ENCODE measurements around the gene SLCO3A1.

Gene SLCO3A1

GRCh38 chr15:92029767-92030166 lies 176.3 kb downstream of the SLCO3A1 start:
- H2AFZ ChIP-seq (ENCODE audit: low read length): no peak overlapping the region
- no peaks in the 10 kb centered on the region for H3K36me3 ChIP-seq (ENCODE audit: insufficient read depth, low read length)
- H4K20me1 ChIP-seq (ENCODE audit: insufficient read depth, low read length, poor library complexity, severe bottlenecking): no peaks in the 10 kb centered on the region
- H3F3A ChIP-seq (ENCODE audit: low read depth): no peaks in the 10 kb centered on the region
- no peak overlapping the region for H3K4me3 ChIP-seq (ENCODE audit: low read length, poor library complexity, severe bottlenecking)
- H3K27me3 ChIP-seq (ENCODE audit: insufficient read depth, low read length, poor library complexity, severe bottlenecking): no peaks in the 10 kb centered on the region
- H3K4me2 ChIP-seq (ENCODE audit: low read depth, low read length, poor library complexity, severe bottlenecking): no peak overlapping the region
- H3K9me3 ChIP-seq (ENCODE audit: insufficient read depth, low read depth, low read length): no peaks in the 10 kb centered on the region
- TF ChIP-seq CTCF (conservative IDR thresholded peaks at IDR 0.05; ENCODE audit: low read length): no peak
- no peak for TF ChIP-seq EZH2phosphoT487 (IDR thresholded peaks at IDR 0.05; ENCODE audit: borderline replicate concordance)
- no peaks in the 10 kb centered on the region for H3K9me2 ChIP-seq (replicated peaks; ENCODE audit: low read depth, low read length)
- no peaks in the 10 kb centered on the region for H3K79me2 ChIP-seq (ENCODE audit: insufficient read depth, low read length)
- H3K9ac ChIP-seq (ENCODE audit: low read depth, low read length, poor library complexity, severe bottlenecking): no peak overlapping the region
- no peaks in the 10 kb centered on the region for H3K4me1 ChIP-seq (ENCODE audit: insufficient read depth, low read length, poor library complexity, severe bottlenecking)

GRCh38 chr15:92033314-92033713 lies 179.8 kb downstream of the SLCO3A1 start:
- Histone ChIP-seq H3K9me2 (replicated peaks; ENCODE audit: low read depth, low read length) (no peaks in the 10 kb centered on the region), H3K36me3 (ENCODE audit: insufficient read depth, low read length) (no peaks in the 10 kb centered on the region), H3K79me2 (ENCODE audit: insufficient read depth, low read length) (no peaks in the 10 kb centered on the region), H3K4me2 (ENCODE audit: low read depth, low read length, poor library complexity, severe bottlenecking) (no peak overlapping the region), H4K20me1 (ENCODE audit: insufficient read depth, low read length, poor library complexity, severe bottlenecking) (no peaks in the 10 kb centered on the region), H3F3A (ENCODE audit: low read depth) (no peaks in the 10 kb centered on the region), H3K4me1 (ENCODE audit: insufficient read depth, low read length, poor library complexity, severe bottlenecking) (peaks cover 8% of the 10 kb centered on the region), H3K4me3 (ENCODE audit: low read length, poor library complexity, severe bottlenecking) (no peak overlapping the region), H3K27me3 (ENCODE audit: insufficient read depth, low read length, poor library complexity, severe bottlenecking) (no peaks in the 10 kb centered on the region), H2AFZ (ENCODE audit: low read length) (no peak overlapping the region), H3K9ac (ENCODE audit: low read depth, low read length, poor library complexity, severe bottlenecking) (no peak overlapping the region), H3K9me3 (ENCODE audit: insufficient read depth, low read depth, low read length) (no peaks in the 10 kb centered on the region)
- TF ChIP-seq EZH2phosphoT487 (IDR thresholded peaks at IDR 0.05; ENCODE audit: borderline replicate concordance): no peak
- no peak for TF ChIP-seq CTCF (conservative IDR thresholded peaks at IDR 0.05; ENCODE audit: low read length)

- TF ChIP-seq EZH2phosphoT487 (IDR thresholded peaks at IDR 0.05; ENCODE audit: borderline replicate concordance) (no peak), CTCF (conservative IDR thresholded peaks at IDR 0.05; ENCODE audit: low read length) (no peak)
- H3K9ac ChIP-seq (ENCODE audit: low read depth, low read length, poor library complexity, severe bottlenecking): no peak overlapping the region
- no peaks in the 10 kb centered on the region for H3K27me3 ChIP-seq (ENCODE audit: insufficient read depth, low read length, poor library complexity, severe bottlenecking)
- no peak overlapping the region for H3K4me3 ChIP-seq (ENCODE audit: low read length, poor library complexity, severe bottlenecking)
- H3K9me2 ChIP-seq (replicated peaks; ENCODE audit: low read depth, low read length): no peaks in the 10 kb centered on the region
- peaks cover 8% of the 10 kb centered on the region for H3K4me1 ChIP-seq (ENCODE audit: insufficient read depth, low read length, poor library complexity, severe bottlenecking)
- H3F3A ChIP-seq (ENCODE audit: low read depth): no peaks in the 10 kb centered on the region
- H3K4me2 ChIP-seq (ENCODE audit: low read depth, low read length, poor library complexity, severe bottlenecking): no peak overlapping the region
- H4K20me1 ChIP-seq (ENCODE audit: insufficient read depth, low read length, poor library complexity, severe bottlenecking): no peaks in the 10 kb centered on the region
- no peak overlapping the region for H2AFZ ChIP-seq (ENCODE audit: low read length)
- H3K36me3 ChIP-seq (ENCODE audit: insufficient read depth, low read length): no peaks in the 10 kb centered on the region
- no peaks in the 10 kb centered on the region for H3K9me3 ChIP-seq (ENCODE audit: insufficient read depth, low read depth, low read length)
- H3K79me2 ChIP-seq (ENCODE audit: insufficient read depth, low read length): no peaks in the 10 kb centered on the region
These were observed 180.2 kb downstream of the SLCO3A1 start for GRCh38 chr15:92033723-92034122.

Measured in Loucy (cell line).